HUES6 (cell line): ENCODE measurements around the gene SND1.

ENCODE experiments used
- H3K27ac ChIP-seq: 2 replicates; pipeline ENCODE4 v1.7.0; 2013; ENCODE audit warnings: low read depth, mild to moderate bottlenecking, low read length, inconsistent platforms
- H3K27me3 ChIP-seq: 2 replicates; pipeline ENCODE4 v1.6.1; 2013; ENCODE audit warnings: low read length; ENCODE audit not compliant: control insufficient read depth, insufficient read depth
- H3K36me3 ChIP-seq: 2 replicates; pipeline ENCODE4 v1.6.1; 2013; ENCODE audit warnings: low read length; ENCODE audit not compliant: control insufficient read depth, insufficient read depth
- H3K4me1 ChIP-seq: 2 replicates; pipeline ENCODE4 v1.6.1; 2013; ENCODE audit warnings: low read length; ENCODE audit not compliant: control insufficient read depth, insufficient read depth
- H3K4me3 ChIP-seq: 2 replicates; pipeline ENCODE4 v1.5.1; 2013; ENCODE audit warnings: low read depth, low read length
- H3K9ac ChIP-seq: one replicate; pipeline ENCODE4 v1.6.1; 2013; ENCODE audit warnings: mild to moderate bottlenecking, low read length
- H3K9me3 ChIP-seq: 2 replicates; pipeline ENCODE4 v1.6.1; 2013; ENCODE audit warnings: low read depth, low read length; ENCODE audit not compliant: control insufficient read depth, insufficient read depth

SND1 gene

DNA sequence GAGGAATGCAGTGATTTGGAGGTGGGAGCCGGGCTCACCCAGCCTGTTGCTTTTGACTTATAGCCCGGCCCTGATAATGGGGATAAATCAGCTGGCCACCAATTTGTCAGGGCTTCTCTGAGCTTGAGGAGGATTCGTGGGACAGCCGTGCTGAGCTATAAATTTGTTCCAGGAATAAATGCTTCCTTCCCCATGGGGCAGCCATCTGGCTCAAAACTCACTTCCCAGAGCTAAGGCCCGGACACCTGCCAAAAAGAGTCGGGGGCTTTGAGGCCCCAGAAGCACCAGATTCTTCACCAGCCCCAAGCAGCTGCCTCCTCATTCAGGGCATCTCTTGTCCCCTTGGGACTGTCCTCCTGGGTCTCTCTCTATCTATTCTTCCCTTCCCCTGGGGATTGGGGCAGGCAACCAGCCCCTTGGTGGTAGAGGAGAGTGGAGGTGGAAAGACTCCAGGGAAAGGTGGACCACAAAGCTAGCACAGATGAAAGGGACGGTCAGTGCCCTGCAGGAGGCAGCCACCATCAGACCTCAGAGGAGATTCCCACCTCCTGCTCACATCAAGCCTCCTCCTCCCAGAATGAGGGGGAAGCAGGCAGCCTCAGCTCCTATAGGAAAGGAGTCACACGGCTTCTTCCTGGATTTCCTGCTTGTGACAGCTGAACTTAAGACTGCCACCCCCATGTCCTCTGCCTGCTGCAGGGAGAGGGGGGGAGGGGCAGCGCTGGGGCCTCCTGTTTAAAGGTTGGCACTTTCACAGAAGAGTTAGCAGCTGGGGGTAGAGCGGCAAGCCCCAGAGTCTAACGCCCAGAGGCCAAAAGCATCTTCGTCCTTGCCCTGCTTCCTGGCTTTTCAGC is 423.5 kb downstream of the SND1 start:
- Histone ChIP-seq H3K4me3 (no peak overlapping the region), H3K27me3 (no peaks in the 10 kb centered on the region), H3K9me3 (no peaks in the 10 kb centered on the region), H3K36me3 (peaks cover 34% of the 10 kb centered on the region), H3K9ac (no peak overlapping the region), H3K4me1 (peaks cover 15% of the 10 kb centered on the region; the same call in 1 of the 2 replicates), H3K27ac (no peak overlapping the region)

DNA sequence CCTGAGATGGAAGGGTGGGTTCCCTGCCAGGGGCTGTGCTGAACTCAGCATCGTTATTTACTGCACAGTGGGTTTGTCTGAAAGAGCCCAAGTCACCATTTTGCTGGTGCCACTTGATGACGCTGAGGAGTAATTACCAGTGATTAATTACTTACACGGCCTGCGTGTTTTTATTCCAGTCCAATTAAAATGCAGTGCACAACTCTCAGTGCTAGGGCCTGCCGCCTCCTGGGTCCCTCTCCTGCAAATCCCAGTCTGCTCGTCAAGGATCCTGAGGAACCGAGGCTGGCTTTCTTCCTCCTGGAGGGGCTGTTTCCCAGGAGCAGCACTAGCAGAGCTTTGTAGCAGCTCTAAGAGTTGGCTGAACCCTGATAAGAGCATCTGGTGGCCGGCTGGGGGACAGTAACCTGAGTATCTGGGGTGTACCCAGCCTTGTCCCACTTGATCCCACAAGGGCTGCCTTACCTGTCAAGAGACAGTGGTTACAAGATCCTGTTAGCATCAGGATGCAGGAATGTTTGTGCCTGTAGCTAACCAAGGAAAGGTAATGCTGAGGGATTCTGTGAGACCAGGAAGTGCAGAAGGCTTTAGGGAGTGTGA is 424.3 kb downstream of the SND1 start:
- Histone ChIP-seq H3K9ac (no peak overlapping the region), H3K27ac (no peak overlapping the region), H3K36me3 (peaks cover 36% of the 10 kb centered on the region), H3K4me1 (peaks cover 15% of the 10 kb centered on the region; the same call in 1 of the 2 replicates), H3K27me3 (no peaks in the 10 kb centered on the region), H3K4me3 (no peak overlapping the region), H3K9me3 (no peaks in the 10 kb centered on the region)

DNA sequence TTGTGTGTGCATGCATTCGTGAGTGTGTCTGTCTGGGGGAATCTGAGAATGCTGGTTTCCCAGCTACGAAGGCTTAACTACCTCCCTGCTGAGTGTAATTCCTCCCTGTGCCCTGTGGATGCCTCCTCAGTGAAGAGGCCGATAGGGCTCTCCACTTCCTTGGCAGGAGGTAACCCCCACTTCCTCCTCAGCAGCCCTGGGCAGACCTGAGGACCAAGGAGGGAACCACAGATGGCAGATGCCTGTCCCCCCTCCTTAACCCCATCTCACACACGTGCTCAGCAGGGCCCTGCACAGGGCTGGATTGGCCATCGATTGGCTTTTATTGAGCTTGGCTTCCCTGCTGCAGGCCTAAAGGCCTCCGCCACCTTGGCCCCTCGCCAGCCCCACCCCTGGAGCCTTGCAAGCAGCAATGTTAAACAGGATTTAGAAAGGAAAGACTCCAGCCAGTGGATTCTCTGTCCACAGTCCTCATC is 424.8 kb downstream of the SND1 start:
- no peaks in the 10 kb centered on the region for H3K27me3 ChIP-seq
- peaks cover 15% of the 10 kb centered on the region; the same call in 1 of the 2 replicates for H3K4me1 ChIP-seq
- no peak overlapping the region for H3K9ac ChIP-seq
- H3K4me3 ChIP-seq, result no peak overlapping the region
- H3K36me3 ChIP-seq, result peaks cover 41% of the 10 kb centered on the region
- H3K27ac ChIP-seq, result no peak overlapping the region
- H3K9me3 ChIP-seq, result no peaks in the 10 kb centered on the region

DNA sequence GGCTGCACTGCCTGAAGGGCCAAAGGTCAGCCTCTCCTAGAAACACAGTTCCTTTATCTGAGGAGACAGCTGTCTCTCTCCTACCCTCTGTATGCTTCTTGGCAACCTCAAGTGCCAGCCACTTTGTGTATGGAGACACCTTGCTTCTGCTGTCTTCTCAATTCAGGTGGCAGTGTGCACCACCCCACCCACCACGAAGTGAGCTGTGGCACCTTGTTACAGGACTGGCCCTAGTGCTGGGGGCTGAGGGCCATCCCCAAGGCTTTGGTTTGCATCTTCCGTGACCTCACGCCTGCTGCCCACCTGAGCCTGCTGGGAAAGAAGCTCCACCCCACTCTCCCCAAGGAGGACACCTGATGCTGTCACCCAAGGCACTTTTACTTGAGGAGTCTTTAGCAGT is 426.3 kb downstream of the SND1 start:
- no peaks in the 10 kb centered on the region for H3K9me3 ChIP-seq
- peaks cover 50% of the 10 kb centered on the region for H3K36me3 ChIP-seq
- no peak overlapping the region for H3K4me3 ChIP-seq
- no peak overlapping the region for H3K27ac ChIP-seq
- H3K4me1 ChIP-seq, result peaks cover 11% of the 10 kb centered on the region; the same call in 1 of the 2 replicates
- H3K27me3 ChIP-seq, result no peaks in the 10 kb centered on the region
- H3K9ac ChIP-seq, result no peak overlapping the region

- H3K9me3 ChIP-seq, result no peaks in the 10 kb centered on the region
- H3K36me3 ChIP-seq, result peaks cover 68% of the 10 kb centered on the region
- H3K27ac ChIP-seq, result no peak overlapping the region
- H3K4me3 ChIP-seq, result no peak overlapping the region
- peaks cover 6% of the 10 kb centered on the region; the same call in 1 of the 2 replicates for H3K4me1 ChIP-seq
- H3K27me3 ChIP-seq, result no peaks in the 10 kb centered on the region
- no peak overlapping the region for H3K9ac ChIP-seq
These were observed 428.2 kb downstream of the SND1 start for GRCh38 chr7:128080169-128080568.

GRCh38 chr7:128081351-128081750 is 429.4 kb downstream of the SND1 start:
- Histone ChIP-seq H3K9me3 (no peaks in the 10 kb centered on the region), H3K27ac (no peak overlapping the region), H3K9ac (no peak overlapping the region), H3K4me1 (no peaks in the 10 kb centered on the region), H3K27me3 (no peaks in the 10 kb centered on the region), H3K4me3 (no peak overlapping the region), H3K36me3 (peaks cover 76% of the 10 kb centered on the region)

- no peak overlapping the region for H3K9ac ChIP-seq
- peaks cover 77% of the 10 kb centered on the region for H3K36me3 ChIP-seq
These were observed 429.8 kb downstream of the SND1 start for GRCh38 chr7:128081808-128082207.

DNA sequence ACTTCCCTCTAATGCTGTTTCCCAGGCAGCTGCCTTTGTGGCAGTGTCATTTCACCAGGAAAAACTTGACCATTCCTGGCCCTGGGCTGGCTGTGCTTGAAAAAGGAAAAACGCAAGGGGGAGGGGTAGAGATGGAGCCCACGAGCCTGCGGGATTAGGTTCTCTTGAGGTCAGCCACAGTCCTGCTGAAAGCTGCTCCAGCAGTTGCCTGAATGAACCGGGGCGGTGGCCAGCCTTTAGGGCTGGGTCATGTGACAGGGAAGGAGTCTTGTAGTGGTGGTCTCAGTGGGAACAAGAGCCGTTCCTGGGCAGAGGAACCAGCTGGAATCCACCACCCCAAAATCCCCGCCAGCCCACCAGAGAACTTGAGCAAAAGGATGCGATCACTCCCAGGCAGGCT is 430.4 kb downstream of the SND1 start:
- Histone ChIP-seq H3K9ac (no peak overlapping the region), H3K4me3 (no peak overlapping the region), H3K27ac (no peak overlapping the region), H3K9me3 (no peaks in the 10 kb centered on the region), H3K36me3 (peaks cover 77% of the 10 kb centered on the region), H3K4me1 (no peaks in the 10 kb centered on the region), H3K27me3 (no peaks in the 10 kb centered on the region)

More at GRCh38 chr7:128081808-128082207, 429.8 kb downstream of the SND1 start:
- Histone ChIP-seq H3K4me3 (no peak overlapping the region), H3K4me1 (no peaks in the 10 kb centered on the region), H3K27me3 (no peaks in the 10 kb centered on the region), H3K9me3 (no peaks in the 10 kb centered on the region), H3K27ac (no peak overlapping the region)

- no peak overlapping the region for H3K27ac ChIP-seq
- H3K4me3 ChIP-seq, result no peak overlapping the region
- no peak overlapping the region for H3K9ac ChIP-seq
- H3K9me3 ChIP-seq, result no peaks in the 10 kb centered on the region
- H3K36me3 ChIP-seq, result peaks cover 76% of the 10 kb centered on the region
- no peaks in the 10 kb centered on the region for H3K27me3 ChIP-seq
- H3K4me1 ChIP-seq, result no peaks in the 10 kb centered on the region
These were observed 433.1 kb downstream of the SND1 start for GRCh38 chr7:128084896-128085608.

GRCh38 chr7:128090492-128090891 is 438.5 kb downstream of the SND1 start:
- Histone ChIP-seq H3K9ac (no peak overlapping the region), H3K27ac (no peak overlapping the region), H3K4me1 (no peaks in the 10 kb centered on the region), H3K4me3 (no peak overlapping the region), H3K9me3 (no peaks in the 10 kb centered on the region), H3K27me3 (no peaks in the 10 kb centered on the region), H3K36me3 (peaks cover 89% of the 10 kb centered on the region)

- Histone ChIP-seq H3K36me3 (peaks cover 83% of the 10 kb centered on the region), H3K27me3 (no peaks in the 10 kb centered on the region), H3K4me1 (no peaks in the 10 kb centered on the region), H3K4me3 (no peak overlapping the region), H3K9me3 (no peaks in the 10 kb centered on the region), H3K9ac (no peak overlapping the region), H3K27ac (no peak overlapping the region)
These were observed 439.1 kb downstream of the SND1 start for GRCh38 chr7:128091106-128091505.
